ENCODE data around the gene SRP14.

Gene SRP14

GRCh38 chr15:40067921-40068624 is 29.1 kb upstream of the SRP14 start:
- DNase-seq (ENCODE audit: low read depth in 2 of 2), result no peak

- no peak for DNase-seq (ENCODE audit: low read depth in 2 of 2)
These were observed 27.6 kb upstream of the SRP14 start for GRCh38 chr15:40066589-40066988.

GRCh38 chr15:40065166-40065565 is 26.2 kb upstream of the SRP14 start:
- DNase-seq (ENCODE audit: low read depth in 2 of 2), result no peak

- no peak for DNase-seq (ENCODE audit: low read depth in 2 of 2)
These were observed 25.4 kb upstream of the SRP14 start for GRCh38 chr15:40064231-40064894.

- no peak for DNase-seq (ENCODE audit: low read depth in 2 of 2)
These were observed 24.6 kb upstream of the SRP14 start for GRCh38 chr15:40063563-40064011.

- no peak for DNase-seq (ENCODE audit: low read depth in 2 of 2)
These were observed 24.0 kb upstream of the SRP14 start for GRCh38 chr15:40062816-40063562.

GRCh38 chr15:40061212-40061901 is 22.4 kb upstream of the SRP14 start:
- DNase-seq (ENCODE audit: low read depth in 2 of 2), result no peak

- no peak for DNase-seq (ENCODE audit: low read depth in 2 of 2)
These were observed 21.4 kb upstream of the SRP14 start for GRCh38 chr15:40060236-40060961.

GRCh38 chr15:40059821-40060220 is 20.8 kb upstream of the SRP14 start:
- no peak for DNase-seq (ENCODE audit: low read depth in 2 of 2)

- no peak for DNase-seq (ENCODE audit: low read depth in 2 of 2)
These were observed 19.6 kb upstream of the SRP14 start for GRCh38 chr15:40058476-40059140.

- DNase-seq (ENCODE audit: low read depth in 2 of 2), result no peak
These were observed 16.8 kb upstream of the SRP14 start for GRCh38 chr15:40055576-40056293.

GRCh38 chr15:40054855-40055575 is 16.0 kb upstream of the SRP14 start:
- DNase-seq (ENCODE audit: low read depth in 2 of 2), result no peak

- no peak for DNase-seq (ENCODE audit: low read depth in 2 of 2)
These were observed 15.5 kb upstream of the SRP14 start for GRCh38 chr15:40054605-40054854.

GRCh38 chr15:40053831-40054604 is 15.0 kb upstream of the SRP14 start:
- DNase-seq (ENCODE audit: low read depth in 2 of 2), result no peak

GRCh38 chr15:40053079-40053830 is 14.3 kb upstream of the SRP14 start:
- no peak for DNase-seq (ENCODE audit: low read depth in 2 of 2)

- DNase-seq (ENCODE audit: low read depth in 2 of 2), result no peak
These were observed 13.6 kb upstream of the SRP14 start for GRCh38 chr15:40052604-40053003.

GRCh38 chr15:40051616-40052415 is 12.8 kb upstream of the SRP14 start:
- no peak for DNase-seq (ENCODE audit: low read depth in 2 of 2)
